ENCODE measurements around the gene LSAMP. TPM values are rescaled to one million over a fixed set of nuclear protein-coding genes. Genes with fewer than 3 reads are reported as not detected.
"Not testable (repeated sequence)": the region's sequence is repeated elsewhere in the genome, so short reads cannot be mapped to it uniquely, and the experiment has no call there.

The LSAMP gene
- total and polyA plus RNA-seq, 2 donors (not counting 1 experiment from before 2014, with no cell fraction given), result not detected

DNA sequence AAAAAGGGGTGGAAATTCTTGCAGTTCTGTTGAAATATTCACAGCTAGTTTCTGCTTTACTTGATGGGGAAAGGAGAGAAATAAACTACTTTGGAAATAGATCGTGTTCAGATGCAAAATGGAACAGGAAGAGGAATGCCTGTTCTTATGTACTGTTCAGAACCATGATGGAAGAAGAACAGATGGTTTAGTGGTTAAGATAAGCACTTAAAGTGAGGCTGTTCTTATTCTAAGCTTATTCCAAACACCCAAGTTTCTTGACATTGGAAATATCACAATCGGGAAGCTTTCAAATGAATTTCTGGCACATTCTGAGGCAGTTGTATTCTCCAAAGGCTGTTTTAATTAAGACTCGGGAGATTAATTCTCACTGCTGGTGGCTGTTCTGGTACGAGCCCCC lies 228.5 kb downstream of the LSAMP start:
- ATAC-seq (ENCODE audit: low read depth) (no peak), DNase-seq (no peak)
- Histone ChIP-seq H3K27me3 (replicated peaks in 1 of 4; ENCODE audit: control extremely low read depth in 1 of 4, control insufficient read depth in 3 of 4, insufficient read depth in 4 of 4, low read length in 3 of 4) (no peaks in the 10 kb centered on the region), H3K27ac (ENCODE audit: low read length in 2 of 2) (no peak overlapping the region), H3K36me3 (replicated peaks in 1 of 2; ENCODE audit: control extremely low read depth in 1 of 2, control insufficient read depth in 1 of 2, extremely low read depth in 1 of 2, insufficient read depth in 2 of 2, low read length in 1 of 2) (no peaks in the 10 kb centered on the region), H3K4me2 (replicated peaks; ENCODE audit: low read depth, low read length, poor library complexity, severe bottlenecking) (no peak overlapping the region), H3K4me1 (ENCODE audit: control insufficient read depth in 2 of 2, insufficient read depth in 2 of 2, low read length in 2 of 2) (no peaks in the 10 kb centered on the region), H3K4me3 (ENCODE audit: control extremely low read depth in 1 of 5, extremely low read depth in 1 of 5, insufficient read depth in 1 of 5, low read depth in 2 of 5, low read length in 4 of 5) (no peak overlapping the region), H3K9me3 (ENCODE audit: control extremely low read depth in 1 of 3, control insufficient read depth in 2 of 3, insufficient read depth in 1 of 3, low read length in 2 of 3) (no peaks in the 10 kb centered on the region), H4K20me1 (ENCODE audit: control insufficient read depth, insufficient read depth, low read length, poor library complexity, severe bottlenecking) (no peaks in the 10 kb centered on the region), H3K79me2 (ENCODE audit: control insufficient read depth, insufficient read depth, low read length) (no peaks in the 10 kb centered on the region), H2AFZ (ENCODE audit: insufficient read depth, low read depth, low read length, poor library complexity, severe bottlenecking) (no peak overlapping the region), H3K9ac (ENCODE audit: low read length) (no peak overlapping the region)
- no peak overlapping the region for H3K27ac Mint-ChIP-seq
- no peaks in the 10 kb centered on the region for H3K9me3 Mint-ChIP-seq (ENCODE audit: insufficient read depth)
- POLR2A ChIA-PET, result no interaction called here
- WGBS (ENCODE audit: insufficient coverage), result 86% methylated on average over 3 of the region's 4 CpGs
- TF ChIP-seq EZH2 (IDR thresholded peaks at IDR 0.05; ENCODE audit: borderline replicate concordance, insufficient read depth, low read depth, low read length, poor library complexity, severe bottlenecking), result no peak
- TF ChIP-seq, protein P1, sequence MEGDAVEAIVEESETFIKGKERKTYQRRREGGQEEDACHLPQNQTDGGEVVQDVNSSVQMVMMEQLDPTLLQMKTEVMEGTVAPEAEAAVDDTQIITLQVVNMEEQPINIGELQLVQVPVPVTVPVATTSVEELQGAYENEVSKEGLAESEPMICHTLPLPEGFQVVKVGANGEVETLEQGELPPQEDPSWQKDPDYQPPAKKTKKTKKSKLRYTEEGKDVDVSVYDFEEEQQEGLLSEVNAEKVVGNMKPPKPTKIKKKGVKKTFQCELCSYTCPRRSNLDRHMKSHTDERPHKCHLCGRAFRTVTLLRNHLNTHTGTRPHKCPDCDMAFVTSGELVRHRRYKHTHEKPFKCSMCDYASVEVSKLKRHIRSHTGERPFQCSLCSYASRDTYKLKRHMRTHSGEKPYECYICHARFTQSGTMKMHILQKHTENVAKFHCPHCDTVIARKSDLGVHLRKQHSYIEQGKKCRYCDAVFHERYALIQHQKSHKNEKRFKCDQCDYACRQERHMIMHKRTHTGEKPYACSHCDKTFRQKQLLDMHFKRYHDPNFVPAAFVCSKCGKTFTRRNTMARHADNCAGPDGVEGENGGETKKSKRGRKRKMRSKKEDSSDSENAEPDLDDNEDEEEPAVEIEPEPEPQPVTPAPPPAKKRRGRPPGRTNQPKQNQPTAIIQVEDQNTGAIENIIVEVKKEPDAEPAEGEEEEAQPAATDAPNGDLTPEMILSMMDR (IDR thresholded peaks at IDR 0.05), result no peak
- H3K27me3 Mint-ChIP-seq, result no peaks in the 10 kb centered on the region
- H3K4me3 Mint-ChIP-seq, result no peak overlapping the region
- CTCF ChIA-PET, result no interaction called here
- intact Hi-C loops (cut with micrococcal nuclease), result no loop called here
- H3K4me1 Mint-ChIP-seq, result no peaks in the 10 kb centered on the region

DNA sequence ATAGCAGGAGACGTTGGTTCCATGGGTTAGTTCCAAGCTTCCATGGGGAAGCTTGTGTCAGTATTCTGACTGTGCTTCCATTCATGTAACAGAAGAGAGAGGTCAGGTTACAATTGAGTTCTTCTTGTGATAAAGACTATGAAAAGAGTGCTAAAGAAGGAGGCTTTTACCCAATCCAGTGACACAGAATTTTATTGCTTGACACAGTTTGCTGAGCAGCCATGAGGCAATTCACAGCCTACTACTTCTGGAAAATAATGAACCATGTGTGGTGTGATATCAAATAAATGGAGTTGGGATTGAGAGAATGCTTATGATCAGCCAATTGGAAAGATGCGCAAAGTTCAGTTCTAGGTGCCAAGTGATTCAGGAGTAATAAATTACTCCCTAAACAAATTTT lies 233.4 kb downstream of the LSAMP start:
- Mint-ChIP-seq H3K4me1 (no peaks in the 10 kb centered on the region), H3K9me3 (ENCODE audit: insufficient read depth) (no peaks in the 10 kb centered on the region), H3K27ac (no peak overlapping the region), H3K27me3 (no peaks in the 10 kb centered on the region), H3K4me3 (no peak overlapping the region)
- Histone ChIP-seq H3K4me2 (replicated peaks; ENCODE audit: low read depth, low read length, poor library complexity, severe bottlenecking) (no peak overlapping the region), H3K79me2 (ENCODE audit: control insufficient read depth, insufficient read depth, low read length) (no peaks in the 10 kb centered on the region), H3K4me1 (ENCODE audit: control insufficient read depth in 2 of 2, insufficient read depth in 2 of 2, low read length in 2 of 2) (no peaks in the 10 kb centered on the region), H2AFZ (ENCODE audit: insufficient read depth, low read depth, low read length, poor library complexity, severe bottlenecking) (no peak overlapping the region), H4K20me1 (ENCODE audit: control insufficient read depth, insufficient read depth, low read length, poor library complexity, severe bottlenecking) (no peaks in the 10 kb centered on the region), H3K9me3 (ENCODE audit: control extremely low read depth in 1 of 3, control insufficient read depth in 2 of 3, insufficient read depth in 1 of 3, low read length in 2 of 3) (peaks cover 0 to 4% (median 0%) of the 10 kb centered on the region in 3 donors), H3K27ac (ENCODE audit: low read length in 2 of 2) (no peak overlapping the region), H3K4me3 (ENCODE audit: control extremely low read depth in 1 of 5, extremely low read depth in 1 of 5, insufficient read depth in 1 of 5, low read depth in 2 of 5, low read length in 4 of 5) (no peak overlapping the region), H3K27me3 (replicated peaks in 1 of 4; ENCODE audit: control extremely low read depth in 1 of 4, control insufficient read depth in 3 of 4, insufficient read depth in 4 of 4, low read length in 3 of 4) (no peaks in the 10 kb centered on the region), H3K9ac (ENCODE audit: low read length) (no peak overlapping the region), H3K36me3 (replicated peaks in 1 of 2; ENCODE audit: control extremely low read depth in 1 of 2, control insufficient read depth in 1 of 2, extremely low read depth in 1 of 2, insufficient read depth in 2 of 2, low read length in 1 of 2) (no peaks in the 10 kb centered on the region)
- WGBS (ENCODE audit: insufficient coverage), result 60% methylated on average over 1 of the region's 2 CpGs
- POLR2A ChIA-PET, result no interaction called here
- no peak for DNase-seq
- TF ChIP-seq EZH2 (IDR thresholded peaks at IDR 0.05; ENCODE audit: borderline replicate concordance, insufficient read depth, low read depth, low read length, poor library complexity, severe bottlenecking), result no peak
- TF ChIP-seq, protein P1 (IDR thresholded peaks at IDR 0.05), result no peak
- intact Hi-C loops (cut with micrococcal nuclease), result no loop called here
- ATAC-seq (ENCODE audit: low read depth), result no peak
- CTCF ChIA-PET, result no interaction called here

DNA sequence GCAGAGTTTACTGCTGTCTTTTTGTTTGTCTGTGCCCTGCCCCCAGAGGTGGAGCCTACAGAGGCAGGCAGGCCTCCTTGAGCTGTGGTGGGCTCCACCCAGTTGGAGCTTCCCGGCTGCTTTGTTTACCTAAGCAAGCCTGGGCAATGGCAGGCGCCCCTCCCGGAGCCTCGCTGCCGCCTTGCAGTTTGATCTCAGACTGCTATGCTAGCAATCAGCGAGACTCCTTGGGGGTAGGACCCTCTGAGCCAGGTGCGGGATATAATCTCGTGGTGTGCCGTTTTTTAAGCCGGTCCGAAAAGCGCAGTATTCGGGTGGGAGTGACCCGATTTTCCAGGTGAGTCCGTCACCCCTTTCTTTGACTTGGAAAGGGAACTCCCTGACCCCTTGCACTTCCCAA lies 236.5 kb downstream of the LSAMP start:
- H3K36me3 ChIP-seq (replicated peaks in 1 of 2; ENCODE audit: control extremely low read depth in 1 of 2, control insufficient read depth in 1 of 2, extremely low read depth in 1 of 2, insufficient read depth in 2 of 2, low read length in 1 of 2); H2AFZ ChIP-seq (ENCODE audit: insufficient read depth, low read depth, low read length, poor library complexity, severe bottlenecking); H3K9me3 ChIP-seq (ENCODE audit: control extremely low read depth in 1 of 3, control insufficient read depth in 2 of 3, insufficient read depth in 1 of 3, low read length in 2 of 3); H3K27ac ChIP-seq (ENCODE audit: low read length in 2 of 2); H3K9ac ChIP-seq (ENCODE audit: low read length); H3K4me3 Mint-ChIP-seq; ATAC-seq (ENCODE audit: low read depth); H3K79me2 ChIP-seq (ENCODE audit: control insufficient read depth, insufficient read depth, low read length); H3K4me3 ChIP-seq (ENCODE audit: control extremely low read depth in 1 of 5, extremely low read depth in 1 of 5, insufficient read depth in 1 of 5, low read depth in 2 of 5, low read length in 4 of 5); H3K27me3 Mint-ChIP-seq; intact Hi-C loops (cut with micrococcal nuclease); POLR2A ChIA-PET; H3K4me1 Mint-ChIP-seq; DNase-seq; H3K4me2 ChIP-seq (replicated peaks; ENCODE audit: low read depth, low read length, poor library complexity, severe bottlenecking); H3K9me3 Mint-ChIP-seq (ENCODE audit: insufficient read depth); H4K20me1 ChIP-seq (ENCODE audit: control insufficient read depth, insufficient read depth, low read length, poor library complexity, severe bottlenecking); H3K27me3 ChIP-seq (replicated peaks in 1 of 4; ENCODE audit: control extremely low read depth in 1 of 4, control insufficient read depth in 3 of 4, insufficient read depth in 4 of 4, low read length in 3 of 4); CTCF ChIA-PET; H3K4me1 ChIP-seq (ENCODE audit: control insufficient read depth in 2 of 2, insufficient read depth in 2 of 2, low read length in 2 of 2); H3K27ac Mint-ChIP-seq: not testable (repeated sequence)
- 92% methylated on average over 6 of the region's 15 CpGs for whole genome bisulfite sequencing (ENCODE audit: insufficient coverage)
